ENCODE measurements around the gene NKX6-1.

Gene NKX6-1

GRCh38 chr4:84491481-84491880, 7.6 kb downstream of the NKX6-1 start:
- DNase-seq (ENCODE audit: low read depth), result no peak
- H3K4me3 ChIP-seq (ENCODE audit: low read depth, low read length), result no peak overlapping the region
- no peak for TF ChIP-seq CTCF (IDR thresholded peaks at IDR 0.05; ENCODE audit: control insufficient read depth, extremely low read depth, insufficient read depth)

GRCh38 chr4:84490663-84491062, 8.4 kb downstream of the NKX6-1 start:
- no peak for DNase-seq (ENCODE audit: low read depth)
- no peak for TF ChIP-seq CTCF (IDR thresholded peaks at IDR 0.05; ENCODE audit: control insufficient read depth, extremely low read depth, insufficient read depth)
- H3K4me3 ChIP-seq (ENCODE audit: low read depth, low read length), result no peak overlapping the region

GRCh38 chr4:84484236-84484635, 14.9 kb downstream of the NKX6-1 start:
- DNase-seq (ENCODE audit: low read depth), result no peak
- H3K4me3 ChIP-seq (ENCODE audit: low read depth, low read length), result no peak overlapping the region
- no peak for TF ChIP-seq CTCF (IDR thresholded peaks at IDR 0.05; ENCODE audit: control insufficient read depth, extremely low read depth, insufficient read depth)

- no peak for DNase-seq (ENCODE audit: low read depth)
- no peak overlapping the region for H3K4me3 ChIP-seq (ENCODE audit: low read depth, low read length)
- TF ChIP-seq CTCF (IDR thresholded peaks at IDR 0.05; ENCODE audit: control insufficient read depth, extremely low read depth, insufficient read depth), result no peak
These were observed 15.4 kb downstream of the NKX6-1 start for GRCh38 chr4:84483688-84484087.

- no peak for DNase-seq (ENCODE audit: low read depth)
- no peak for TF ChIP-seq CTCF (IDR thresholded peaks at IDR 0.05; ENCODE audit: control insufficient read depth, extremely low read depth, insufficient read depth)
- H3K4me3 ChIP-seq (ENCODE audit: low read depth, low read length), result no peak overlapping the region
These were observed 16.2 kb downstream of the NKX6-1 start for GRCh38 chr4:84482564-84483563.

GRCh38 chr4:84481860-84482245, 17.2 kb downstream of the NKX6-1 start:
- TF ChIP-seq CTCF (IDR thresholded peaks at IDR 0.05; ENCODE audit: control insufficient read depth, extremely low read depth, insufficient read depth), result no peak
- no peak for DNase-seq (ENCODE audit: low read depth)
- no peak overlapping the region for H3K4me3 ChIP-seq (ENCODE audit: low read depth, low read length)

Data from LNCaP clone FGC (cell line).